Neuronal stem cell (in vitro differentiated cells): ENCODE data around the gene DNER.

Experiments
- DNase-seq: peaks from one replicate; pipeline ENCODE4 v3.0.0-alpha.2; 2013; ENCODE audit warnings: low spot score
- H2AFZ ChIP-seq: one replicate; pipeline ENCODE4 v1.6.1; 2013; ENCODE audit warnings: mild to moderate bottlenecking, low read length, inconsistent platforms
- H2AK5ac ChIP-seq: 2 replicates; pipeline ENCODE4 v1.6.1; 2013; ENCODE audit warnings: low read depth, mild to moderate bottlenecking, inconsistent platforms, low read length, moderate library complexity, mixed read lengths
- H2BK120ac ChIP-seq: 2 replicates; pipeline ENCODE4 v1.6.1; 2013; ENCODE audit warnings: low read depth, mild to moderate bottlenecking, inconsistent platforms, low read length, moderate library complexity, mixed read lengths
- H2BK12ac ChIP-seq: one replicate; pipeline ENCODE4 v1.6.1; 2013; ENCODE audit warnings: low read length, inconsistent platforms
- H2BK15ac ChIP-seq: 2 replicates; pipeline ENCODE4 v1.6.1; 2013; ENCODE audit warnings: mild to moderate bottlenecking, low read length, inconsistent platforms, mixed read lengths
- H2BK5ac ChIP-seq: one replicate; pipeline ENCODE4 v1.6.1; 2013; ENCODE audit warnings: inconsistent platforms, mild to moderate bottlenecking, low read length, moderate library complexity
- H3K14ac ChIP-seq: one replicate; pipeline ENCODE4 v1.6.1; 2013; ENCODE audit warnings: low read length, inconsistent platforms
- H3K18ac ChIP-seq: 2 replicates; pipeline ENCODE4 v1.6.1; 2013; ENCODE audit warnings: low read length, inconsistent platforms
- H3K23ac ChIP-seq: 2 replicates; pipeline ENCODE4 v1.6.1; 2013; ENCODE audit warnings: low read depth, mild to moderate bottlenecking, mixed read lengths, low read length, inconsistent platforms; ENCODE audit not compliant: poor library complexity
- H3K27ac ChIP-seq: replicated peaks from 3 replicates; pipeline ENCODE4 v1.5.1; 2013; ENCODE audit warnings: low read length, inconsistent platforms
- H3K27me3 ChIP-seq, 3 experiments: 2 replicates each; pipeline ENCODE4 v1.6.1; 2013; ENCODE audit warnings: low read length in 3 of 3, mild to moderate bottlenecking in 2 of 3, inconsistent platforms in 1 of 3, low read depth in 1 of 3, mixed read lengths in 1 of 3, moderate library complexity in 1 of 3; ENCODE audit not compliant: control insufficient read depth in 3 of 3, insufficient read depth in 3 of 3
- H3K36me3 ChIP-seq, 2 donors: replicated peaks in 1 of 2; 2 replicates each; pipeline ENCODE4 v1.6.1; 2013; ENCODE audit warnings: low read length in 2 of 2; ENCODE audit not compliant: control insufficient read depth in 2 of 2, insufficient read depth in 2 of 2
- H3K4ac ChIP-seq: 2 replicates; pipeline ENCODE4 v1.6.1; 2013; ENCODE audit warnings: inconsistent platforms, mild to moderate bottlenecking, low read length, moderate library complexity
- H3K4me1 ChIP-seq, 2 donors: 1 replicate in 1 of 2; 2 replicates in 1 of 2; pipeline ENCODE4 v1.6.1; 2013; ENCODE audit warnings: low read length in 2 of 2, low read depth in 1 of 2; ENCODE audit not compliant: control insufficient read depth in 2 of 2, insufficient read depth in 1 of 2
- H3K4me2 ChIP-seq: one replicate; pipeline ENCODE4 v1.6.1; 2013; ENCODE audit warnings: mild to moderate bottlenecking, low read length, inconsistent platforms; ENCODE audit not compliant: insufficient read depth, poor library complexity, severe bottlenecking
- H3K4me3 ChIP-seq, 2 donors: 2 replicates each; pipeline ENCODE4 v1.5.1; 2013; ENCODE audit warnings: low read length in 2 of 2, mild to moderate bottlenecking in 2 of 2, inconsistent platforms in 1 of 2, moderate library complexity in 1 of 2
- H3K79me1 ChIP-seq: one replicate; pipeline ENCODE4 v1.6.1; 2013; ENCODE audit warnings: low read depth, mild to moderate bottlenecking, inconsistent platforms, low read length, moderate library complexity
- H3K9ac ChIP-seq: one replicate; pipeline ENCODE4 v1.6.1; 2013; ENCODE audit warnings: mild to moderate bottlenecking, low read depth, low read length, inconsistent platforms; ENCODE audit not compliant: poor library complexity
- H3K9me3 ChIP-seq, 2 donors: replicated peaks in 1 of 2; 2 replicates each; pipeline versions ENCODE3 to v1.6.1; 2013; ENCODE audit warnings: low read length in 2 of 2, mild to moderate bottlenecking in 2 of 2, inconsistent platforms in 1 of 2, low read depth in 1 of 2, mixed read lengths in 1 of 2, moderate library complexity in 1 of 2; ENCODE audit not compliant: control insufficient read depth in 2 of 2, insufficient read depth in 1 of 2
- H4K8ac ChIP-seq: one replicate; pipeline ENCODE4 v1.6.1; 2013; ENCODE audit warnings: low read depth, mild to moderate bottlenecking, inconsistent platforms, low read length, moderate library complexity
- H4K91ac ChIP-seq: one replicate; pipeline ENCODE4 v1.6.1; 2013; ENCODE audit warnings: low read length, low read depth, mild to moderate bottlenecking, inconsistent platforms; ENCODE audit not compliant: poor library complexity
- WGBS, 2 donors: extraction: QIAGEN DNeasy Blood & Tissue Kit; methylation state at CpG; one replicate each; pipeline ENCODE4 v1.1.7; 2013; ENCODE audit warnings: missing lambda C conversion rate in 2 of 2, mixed read lengths in 1 of 2; ENCODE audit not compliant: insufficient read length in 2 of 2, insufficient replicate concordance in 1 of 2; ENCODE audit errors: extremely low coverage in 2 of 2; 5-methylcytosine and 5-hydroxymethylcytosine counted together

Gene DNER

DNA sequence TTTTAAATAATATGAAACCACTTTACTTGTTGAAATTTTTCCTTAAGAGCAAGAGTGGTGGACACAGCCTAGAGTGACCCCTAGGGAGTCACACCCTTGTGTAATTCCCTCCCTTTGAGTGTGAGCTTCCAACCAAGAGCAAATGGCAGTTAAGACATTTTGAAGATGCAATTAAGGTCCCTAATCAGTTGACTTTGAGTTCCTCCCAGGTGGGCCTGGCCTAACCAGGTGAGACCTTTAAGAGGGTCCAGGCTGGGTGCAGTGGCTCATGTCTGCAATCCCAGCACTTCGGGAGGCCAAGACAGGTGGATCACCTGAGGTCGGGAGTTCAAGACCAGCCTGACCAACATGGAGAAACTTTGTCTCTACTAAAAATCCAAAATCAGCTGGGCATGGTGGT is 299.7 kb downstream of the DNER start:
- Histone ChIP-seq H3K27ac (no peak overlapping the region), H3K4me1 (peaks cover 0 to 14% of the 10 kb centered on the region in 2 donors), H2AK5ac (no peak overlapping the region), H2BK120ac (no peak overlapping the region), H3K4me3 (no peak overlapping the region), H2AFZ (no peak overlapping the region), H3K79me1 (no peaks in the 10 kb centered on the region), H3K9ac (no peak overlapping the region), H2BK5ac (no peak overlapping the region), H3K4ac (no peak overlapping the region), H3K27me3 (no peaks in the 10 kb centered on the region), H4K91ac (no peak overlapping the region), H2BK15ac (no peak overlapping the region), H3K4me2 (no peak overlapping the region), H4K8ac (no peak overlapping the region), H3K14ac (no peak overlapping the region), H2BK12ac (no peak overlapping the region), H3K9me3 (no peaks in the 10 kb centered on the region), H3K23ac (no peak overlapping the region), H3K36me3 (no peaks in the 10 kb centered on the region), H3K18ac (no peak overlapping the region)
- no CpG with 5 or more reads among the region's 2 CpGs for WGBS, 2 donors
- DNase-seq: no peak

DNA sequence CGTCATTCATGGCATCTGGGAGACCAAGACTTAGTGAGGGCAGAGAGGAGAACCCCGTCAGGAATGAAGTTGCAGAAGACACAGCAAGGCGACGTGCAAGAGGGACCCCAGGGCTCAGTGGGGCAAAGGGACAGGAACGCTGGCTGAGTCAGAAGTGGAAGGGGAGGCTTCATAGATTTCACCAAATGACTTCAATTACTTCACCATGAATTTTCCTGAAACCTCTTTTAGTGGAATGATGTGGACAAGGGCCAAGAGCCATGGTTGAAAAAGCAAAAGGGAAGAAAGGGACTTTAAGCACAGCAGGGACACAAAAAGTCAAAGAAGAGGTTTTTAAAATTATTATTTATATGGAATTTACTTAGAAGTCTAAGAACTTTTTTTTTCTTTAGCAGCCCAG is 301.7 kb downstream of the DNER start:
- no peak overlapping the region for H3K4me3 ChIP-seq
- H2BK15ac ChIP-seq: no peak overlapping the region
- H3K18ac ChIP-seq: no peak overlapping the region
- WGBS, 2 donors: no CpG with 5 or more reads among the region's 5 CpGs
- H2BK5ac ChIP-seq: no peak overlapping the region
- no peak overlapping the region for H4K8ac ChIP-seq
- no peaks in the 10 kb centered on the region for H3K36me3 ChIP-seq
- no peak for DNase-seq
- H4K91ac ChIP-seq: no peak overlapping the region
- peaks cover 0 to 9% of the 10 kb centered on the region in 2 donors for H3K4me1 ChIP-seq
- H3K9ac ChIP-seq: no peak overlapping the region
- no peak overlapping the region for H3K14ac ChIP-seq
- no peak overlapping the region for H3K4ac ChIP-seq
- no peak overlapping the region for H2BK120ac ChIP-seq
- no peak overlapping the region for H2AK5ac ChIP-seq
- no peaks in the 10 kb centered on the region for H3K9me3 ChIP-seq
- H2BK12ac ChIP-seq: no peak overlapping the region
- H3K4me2 ChIP-seq: no peak overlapping the region
- H2AFZ ChIP-seq: no peak overlapping the region
- H3K23ac ChIP-seq: no peak overlapping the region
- H3K27me3 ChIP-seq: peaks cover 0 to 2% (median 0%) of the 10 kb centered on the region in 3 experiments
- H3K27ac ChIP-seq: no peak overlapping the region
- H3K79me1 ChIP-seq: no peaks in the 10 kb centered on the region

DNA sequence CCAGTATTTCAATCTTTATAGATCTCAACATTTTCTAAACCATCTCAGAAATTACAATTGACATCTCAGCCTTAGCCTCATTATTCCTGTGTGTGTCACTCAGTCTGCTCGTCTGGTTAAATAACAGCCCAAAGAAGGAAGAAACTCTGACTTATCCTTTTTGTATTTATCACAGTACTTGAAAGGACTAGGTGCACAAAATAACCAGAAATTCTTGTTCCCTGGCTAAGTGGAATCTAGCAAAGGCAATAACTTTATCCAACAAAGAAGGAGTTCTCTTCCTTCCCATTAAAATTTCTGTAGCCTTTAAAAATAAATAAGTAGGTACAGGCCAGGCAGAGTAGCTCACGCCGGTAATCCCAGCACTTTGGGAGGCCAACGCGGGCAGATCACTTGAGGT is 303.4 kb downstream of the DNER start:
- no peak overlapping the region for H4K91ac ChIP-seq
- no peak overlapping the region for H3K18ac ChIP-seq
- H3K36me3 ChIP-seq: no peaks in the 10 kb centered on the region
- no peaks in the 10 kb centered on the region for H3K79me1 ChIP-seq
- H3K9ac ChIP-seq: no peak overlapping the region
- no peak overlapping the region for H2BK12ac ChIP-seq
- H3K14ac ChIP-seq: no peak overlapping the region
- no peaks in the 10 kb centered on the region for H3K9me3 ChIP-seq
- H3K4me2 ChIP-seq: no peak overlapping the region
- no peak overlapping the region for H4K8ac ChIP-seq
- no peak overlapping the region for H2AFZ ChIP-seq
- H2BK120ac ChIP-seq: no peak overlapping the region
- no peak overlapping the region for H3K4me3 ChIP-seq
- no peak overlapping the region for H2AK5ac ChIP-seq
- no peak overlapping the region for H3K23ac ChIP-seq
- H2BK5ac ChIP-seq: no peak overlapping the region
- peaks cover 0 to 9% of the 10 kb centered on the region in 2 donors for H3K4me1 ChIP-seq
- DNase-seq: no peak
- no CpG with 5 or more reads among the region's 5 CpGs for WGBS, 2 donors
- H2BK15ac ChIP-seq: no peak overlapping the region
- H3K27me3 ChIP-seq: peaks cover 0 to 2% (median 0%) of the 10 kb centered on the region in 3 experiments
- H3K27ac ChIP-seq: no peak overlapping the region
- H3K4ac ChIP-seq: no peak overlapping the region

DNA sequence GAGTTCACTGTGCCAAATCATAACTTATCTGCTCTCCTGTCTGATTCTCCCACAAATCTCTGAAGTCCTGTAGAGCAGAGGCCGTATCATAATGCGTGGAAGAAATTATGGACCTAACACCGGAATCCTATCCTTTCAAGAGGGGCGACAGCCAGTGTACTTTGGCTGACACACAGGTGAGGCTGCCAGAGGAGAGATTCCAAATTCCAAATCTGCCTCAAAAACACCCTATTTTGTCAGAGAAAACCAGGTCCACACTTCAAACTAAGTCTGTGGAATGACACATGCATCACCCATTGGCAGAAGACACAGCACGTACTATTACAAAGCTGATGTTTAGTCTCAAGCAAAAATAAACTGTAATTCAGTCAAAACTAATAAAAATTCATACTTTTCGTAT is 304.1 kb downstream of the DNER start:
- no peaks in the 10 kb centered on the region for H3K9me3 ChIP-seq
- no peaks in the 10 kb centered on the region for H3K36me3 ChIP-seq
- H3K4me2 ChIP-seq: no peak overlapping the region
- H3K27me3 ChIP-seq: peaks cover 0 to 2% (median 0%) of the 10 kb centered on the region in 3 experiments
- no peak overlapping the region for H3K4ac ChIP-seq
- H2BK5ac ChIP-seq: no peak overlapping the region
- H2AFZ ChIP-seq: no peak overlapping the region
- H3K18ac ChIP-seq: no peak overlapping the region
- H2BK12ac ChIP-seq: no peak overlapping the region
- no peak overlapping the region for H2BK15ac ChIP-seq
- no peaks in the 10 kb centered on the region for H3K79me1 ChIP-seq
- no peak overlapping the region for H3K14ac ChIP-seq
- no peak overlapping the region for H4K91ac ChIP-seq
- no peak overlapping the region for H3K4me3 ChIP-seq
- no peak overlapping the region for H2AK5ac ChIP-seq
- no peak overlapping the region for H3K27ac ChIP-seq
- no peak overlapping the region for H3K23ac ChIP-seq
- peaks cover 0 to 9% of the 10 kb centered on the region in 2 donors for H3K4me1 ChIP-seq
- no peak overlapping the region for H3K9ac ChIP-seq
- DNase-seq: no peak
- no peak overlapping the region for H4K8ac ChIP-seq
- WGBS, 2 donors: no CpG with 5 or more reads among the region's 6 CpGs
- H2BK120ac ChIP-seq: no peak overlapping the region
